HG02870 (cell line): ENCODE results near the gene SAA2.
"Not testable (repeated sequence)": the region's sequence is repeated elsewhere in the genome, so short reads cannot be mapped to it uniquely, and the experiment has no call there.

Experiments
- ATAC-seq: cut with Tn5 transposase; IDR thresholded peaks from one replicate; pipeline ENCODE4 v1.9.1; 2021; ENCODE audit warnings: mild to moderate bottlenecking, moderate library complexity; ENCODE audit not compliant: unreplicated experiment

Gene SAA2

GRCh38 chr11:18248561-18248960 lies at the start of gene SAA2:
Gene SAA2, minus strand, starts transcription at chr11:18248668. Its CDS starts 657 bp downstream, at chr11:18248011.
- no peak for ATAC-seq

- no peak for ATAC-seq
Observed at GRCh38 chr11:18295316-18295715, 46.8 kb upstream of the SAA2 start.

- ATAC-seq = peak; percentile 99
Observed at GRCh38 chr11:18294862-18295261, 46.4 kb upstream of the SAA2 start.

GRCh38 chr11:18288911-18289310 lies 40.4 kb upstream of the SAA2 start:
- no peak for ATAC-seq

GRCh38 chr11:18285841-18286240 lies 37.4 kb upstream of the SAA2 start:
- no peak for ATAC-seq

GRCh38 chr11:18282626-18283025 lies 34.2 kb upstream of the SAA2 start:
- no peak for ATAC-seq

GRCh38 chr11:18280438-18281045 lies 32.1 kb upstream of the SAA2 start:
- ATAC-seq = peak; percentile 90

- ATAC-seq = no peak
Observed at GRCh38 chr11:18277565-18278271, 29.2 kb upstream of the SAA2 start.

GRCh38 chr11:18271206-18271605 lies 22.7 kb upstream of the SAA2 start:
- ATAC-seq = no peak

- no peak for ATAC-seq
Observed at GRCh38 chr11:18270102-18270501, 21.6 kb upstream of the SAA2 start.

GRCh38 chr11:18269252-18269651 lies 20.8 kb upstream of the SAA2 start:
- ATAC-seq = not testable (repeated sequence)

- ATAC-seq = peak; percentile 38
Observed at GRCh38 chr11:18267335-18268133, 19.1 kb upstream of the SAA2 start.

- ATAC-seq = no peak
Observed at GRCh38 chr11:18265949-18266348, 17.5 kb upstream of the SAA2 start, which contains the start of gene SAA1. Gene SAA1, plus strand, starts transcription at chr11:18266264. Its CDS starts 624 bp downstream, at chr11:18266888.

- ATAC-seq = no peak
Observed at GRCh38 chr11:18264677-18265555, 16.4 kb upstream of the SAA2 start.

GRCh38 chr11:18264035-18264434 lies 15.6 kb upstream of the SAA2 start:
- peak; percentile 45 for ATAC-seq

GRCh38 chr11:18262681-18263350 lies 14.3 kb upstream of the SAA2 start:
- ATAC-seq = not testable (repeated sequence)

- ATAC-seq = no peak
Observed at GRCh38 chr11:18261721-18262120, 13.3 kb upstream of the SAA2 start.

- no peak for ATAC-seq
Observed at GRCh38 chr11:18259259-18259658, 10.8 kb upstream of the SAA2 start.

GRCh38 chr11:18254781-18255361 lies 6.4 kb upstream of the SAA2 start:
- ATAC-seq = no peak
